Measurements from ENCODE around the gene RIPOR3. TPM values are rescaled to one million over a fixed set of nuclear protein-coding genes. Genes with fewer than 3 reads are reported as not detected.

RIPOR3 gene
- total and polyA plus RNA-seq, 4 donors, result 4.3 to 9.9 (median 7.7) TPM

GRCh38 chr20:50580016-50580747 lies 111.2 kb downstream of the RIPOR3 start:
- ATAC-seq (ENCODE audit: insufficient read depth, low FRiP score) (no peak), DNase-seq (peak; percentile 61 to 69 (median 64))
- WGBS, 2 donors, result 61 to 62% methylated on average over 17 of the region's 17 CpGs
- peaks cover 42 to 63% (median 52%) of the 10 kb centered on the region in 4 donors for H3K36me3 ChIP-seq (ENCODE audit: control insufficient read depth in 4 of 4, insufficient read depth in 4 of 4, low read length in 4 of 4)
- no peaks in the 10 kb centered on the region for H3K27me3 ChIP-seq (ENCODE audit: control insufficient read depth in 3 of 3, insufficient read depth in 3 of 3, low read length in 2 of 3)
- peak; percentile 56 for TF ChIP-seq CTCF (IDR thresholded peaks at IDR 0.05; ENCODE audit: control extremely low read depth, extremely low read depth)
- no peak overlapping the region for H3K9ac ChIP-seq (ENCODE audit: insufficient read depth in 1 of 2, low read length in 2 of 2)
- no peak overlapping the region for H3K4me3 ChIP-seq
- H3K27ac ChIP-seq (ENCODE audit: low read depth in 1 of 2, low read length in 1 of 2), result no peak overlapping the region
- H3K9me3 ChIP-seq (ENCODE audit: control insufficient read depth in 4 of 4, insufficient read depth in 3 of 4, low read length in 3 of 4), result no peaks in the 10 kb centered on the region
- H3K4me1 ChIP-seq (ENCODE audit: control insufficient read depth in 5 of 5, insufficient read depth in 5 of 5, low read length in 5 of 5), result peaks cover 0 to 6% (median 0%) of the 10 kb centered on the region in 5 donors

- H3K4me1 ChIP-seq (ENCODE audit: control insufficient read depth in 5 of 5, insufficient read depth in 5 of 5, low read length in 5 of 5), result peaks cover 0 to 6% (median 0%) of the 10 kb centered on the region in 5 donors
- H3K9ac ChIP-seq (ENCODE audit: insufficient read depth in 1 of 2, low read length in 2 of 2), result no peak overlapping the region
- H3K4me3 ChIP-seq, result no peak overlapping the region
- ATAC-seq (ENCODE audit: insufficient read depth, low FRiP score) (no peak), DNase-seq (no peak)
- H3K9me3 ChIP-seq (ENCODE audit: control insufficient read depth in 4 of 4, insufficient read depth in 3 of 4, low read length in 3 of 4), result no peaks in the 10 kb centered on the region
- 81 to 83% methylated on average over 10 of the region's 10 CpGs for WGBS, 2 donors
- H3K27me3 ChIP-seq (ENCODE audit: control insufficient read depth in 3 of 3, insufficient read depth in 3 of 3, low read length in 2 of 3), result no peaks in the 10 kb centered on the region
- H3K27ac ChIP-seq (ENCODE audit: low read depth in 1 of 2, low read length in 1 of 2), result no peak overlapping the region
- H3K36me3 ChIP-seq (ENCODE audit: control insufficient read depth in 4 of 4, insufficient read depth in 4 of 4, low read length in 4 of 4), result peaks cover 45 to 66% (median 55%) of the 10 kb centered on the region in 4 donors
- TF ChIP-seq CTCF (IDR thresholded peaks at IDR 0.05; ENCODE audit: control extremely low read depth, extremely low read depth), result no peak
Measured at GRCh38 chr20:50579511-50579910, 111.8 kb downstream of the RIPOR3 start.

- ATAC-seq (ENCODE audit: insufficient read depth, low FRiP score) (no peak), DNase-seq (no peak)
- Histone ChIP-seq H3K4me1 (ENCODE audit: control insufficient read depth in 5 of 5, insufficient read depth in 5 of 5, low read length in 5 of 5) (peaks cover 0 to 6% (median 0%) of the 10 kb centered on the region in 5 donors), H3K27ac (ENCODE audit: low read depth in 1 of 2, low read length in 1 of 2) (no peak overlapping the region), H3K4me3 (no peak overlapping the region), H3K9me3 (ENCODE audit: control insufficient read depth in 4 of 4, insufficient read depth in 3 of 4, low read length in 3 of 4) (no peaks in the 10 kb centered on the region), H3K36me3 (ENCODE audit: control insufficient read depth in 4 of 4, insufficient read depth in 4 of 4, low read length in 4 of 4) (peaks cover 48 to 68% (median 54%) of the 10 kb centered on the region in 4 donors), H3K9ac (ENCODE audit: insufficient read depth in 1 of 2, low read length in 2 of 2) (no peak overlapping the region), H3K27me3 (ENCODE audit: control insufficient read depth in 3 of 3, insufficient read depth in 3 of 3, low read length in 2 of 3) (no peaks in the 10 kb centered on the region)
- TF ChIP-seq CTCF (IDR thresholded peaks at IDR 0.05; ENCODE audit: control extremely low read depth, extremely low read depth), result no peak
- WGBS, 2 donors, result 75% methylated on average over 5 of the region's 5 CpGs
Measured at GRCh38 chr20:50578778-50579165, 112.6 kb downstream of the RIPOR3 start.

Measured in lung (tissue), 12 donors.